CD4-positive, CD25-positive, alpha-beta regulatory T cell (primary cell): Measurements from ENCODE around the gene SHC1. TPM values are rescaled to one million over a fixed set of nuclear protein-coding genes. Genes with fewer than 3 reads are reported as not detected.
A peak's percentile ranks its signal among the peaks of the same experiment; 100 is the strongest.

Experiments
- ATAC-seq, 2 donors: fragments of 150-1000 bp; cut with Tn5 transposase; one replicate each; pipeline ENCODE4 v1.10.0; 2021; ENCODE audit warnings: low read depth in 2 of 2, moderate number of reproducible peaks in 2 of 2, moderate library complexity in 1 of 2
- DNase-seq, 3 donors: peaks; one replicate each; pipeline versions ENCODE4 v3.0.0 to v3.0.0-alpha.2; 2012 to 2022; ENCODE audit warnings: mixed read lengths in 1 of 3
- H3K27ac ChIP-seq: one replicate; pipeline ENCODE4 v1.7.0; 2013; ENCODE audit warnings: mild to moderate bottlenecking, low read length; ENCODE audit not compliant: insufficient read depth, poor library complexity, severe bottlenecking
- H3K27me3 ChIP-seq: one replicate; pipeline ENCODE4 v1.7.0; 2013; ENCODE audit warnings: low read length; ENCODE audit not compliant: control insufficient read depth, insufficient read depth
- H3K36me3 ChIP-seq: one replicate; pipeline ENCODE4 v1.7.0; 2013; ENCODE audit warnings: mild to moderate bottlenecking, low read length, moderate library complexity; ENCODE audit not compliant: control insufficient read depth, insufficient read depth
- H3K4me1 ChIP-seq: 2 replicates; pipeline ENCODE4 v1.7.0; 2013; ENCODE audit warnings: mild to moderate bottlenecking, low read length; ENCODE audit not compliant: insufficient read depth, control insufficient read depth, poor library complexity, severe bottlenecking
- H3K4me3 ChIP-seq: one replicate; pipeline ENCODE4 v1.7.0; 2013; ENCODE audit warnings: low read depth, mild to moderate bottlenecking, low read length, moderate library complexity
- H3K9me3 ChIP-seq, 2 experiments: 1 replicate in 1 of 2; 2 replicates in 1 of 2; pipeline ENCODE4 v1.7.0; 2013; ENCODE audit warnings: low read length in 2 of 2, mild to moderate bottlenecking in 1 of 2, moderate library complexity in 1 of 2; ENCODE audit not compliant: control insufficient read depth in 2 of 2
- H3K27ac Mint-ChIP-seq, 3 donors: one replicate each; pipeline ENCODE4 v1.8.0; 2020 to 2022; ENCODE audit warnings: mild to moderate bottlenecking in 3 of 3, mixed read lengths in 3 of 3, moderate library complexity in 2 of 3
- H3K27me3 Mint-ChIP-seq: one replicate; pipeline ENCODE4 v1.8.0; 2022; ENCODE audit warnings: mild to moderate bottlenecking, mixed read lengths
- H3K36me3 Mint-ChIP-seq: one replicate; pipeline ENCODE4 v1.8.0; 2020; ENCODE audit warnings: mixed read lengths
- H3K4me1 Mint-ChIP-seq, 4 donors: one replicate each; pipeline ENCODE4 v1.8.0; 2020 to 2022; ENCODE audit warnings: mixed read lengths in 4 of 4, mild to moderate bottlenecking in 1 of 4
- H3K4me3 Mint-ChIP-seq, 4 donors: one replicate each; pipeline ENCODE4 v1.8.0; 2020 to 2022; ENCODE audit warnings: mild to moderate bottlenecking in 4 of 4, mixed read lengths in 4 of 4, moderate library complexity in 3 of 4
- H3K9me3 Mint-ChIP-seq, 7 donors: one replicate each; pipeline ENCODE4 v1.8.0; 2020 to 2022; ENCODE audit warnings: mixed read lengths in 7 of 7, mild to moderate bottlenecking in 3 of 7, moderate library complexity in 2 of 7
- polyA plus RNA-seq, 4 donors: library from polyadenylated mRNA; unstranded; fragments of 300-500 nt; fragmentation: Illumina TruSeq; gene quantifications; one replicate each; pipeline ENCODE4 v1.2.3, GENCODE V29; 2021
- total RNA-seq: library from RNA; stranded (reverse); gene quantifications from one replicate; pipeline ENCODE4 v1.2.3, GENCODE V29; 2022

SHC1 gene
- total and polyA plus RNA-seq, 5 donors from 2014 or later: 27.0 to 71.3 (median 31.6) TPM

GRCh38 chr1:154972517-154973343 lies 2.2 kb upstream of the SHC1 start:
- Mint-ChIP-seq H3K36me3 (peaks cover 4% of the 10 kb centered on the region), H3K4me1 (peaks cover 0 to 42% (median 31%) of the 10 kb centered on the region in 4 donors), H3K27me3 (no peaks in the 10 kb centered on the region), H3K27ac (peak overlapping the region in 1 of 3 donors; percentile 79), H3K4me3 (peak overlapping the region in 1 of 4 donors; percentile 73), H3K9me3 (no peaks in the 10 kb centered on the region)
- peaks cover 13% of the 10 kb centered on the region for H3K36me3 ChIP-seq
- H3K4me1 ChIP-seq: peaks cover 50% of the 10 kb centered on the region
- H3K9me3 ChIP-seq: no peaks in the 10 kb centered on the region
- no peak for DNase-seq
- peak overlapping the region; percentile 98 for H3K27ac ChIP-seq
- no peak for ATAC-seq
- H3K4me3 ChIP-seq: peak overlapping the region; percentile 22
- no peaks in the 10 kb centered on the region for H3K27me3 ChIP-seq

GRCh38 chr1:154972213-154972516 lies 1.6 kb upstream of the SHC1 start:
- H3K9me3 ChIP-seq: no peaks in the 10 kb centered on the region
- H3K4me3 ChIP-seq: peak overlapping the region; percentile 22
- peaks cover 50% of the 10 kb centered on the region for H3K4me1 ChIP-seq
- Mint-ChIP-seq H3K27ac (peak overlapping the region in 1 of 3 donors; percentile 79), H3K9me3 (no peaks in the 10 kb centered on the region), H3K4me3 (peak overlapping the region in 1 of 4 donors; percentile 73), H3K27me3 (no peaks in the 10 kb centered on the region), H3K36me3 (peaks cover 4% of the 10 kb centered on the region), H3K4me1 (peaks cover 0 to 38% (median 31%) of the 10 kb centered on the region in 4 donors)
- no peak overlapping the region for H3K27ac ChIP-seq
- H3K27me3 ChIP-seq: no peaks in the 10 kb centered on the region
- peaks cover 18% of the 10 kb centered on the region for H3K36me3 ChIP-seq
- DNase-seq (no peak), ATAC-seq (no peak)

DNA sequence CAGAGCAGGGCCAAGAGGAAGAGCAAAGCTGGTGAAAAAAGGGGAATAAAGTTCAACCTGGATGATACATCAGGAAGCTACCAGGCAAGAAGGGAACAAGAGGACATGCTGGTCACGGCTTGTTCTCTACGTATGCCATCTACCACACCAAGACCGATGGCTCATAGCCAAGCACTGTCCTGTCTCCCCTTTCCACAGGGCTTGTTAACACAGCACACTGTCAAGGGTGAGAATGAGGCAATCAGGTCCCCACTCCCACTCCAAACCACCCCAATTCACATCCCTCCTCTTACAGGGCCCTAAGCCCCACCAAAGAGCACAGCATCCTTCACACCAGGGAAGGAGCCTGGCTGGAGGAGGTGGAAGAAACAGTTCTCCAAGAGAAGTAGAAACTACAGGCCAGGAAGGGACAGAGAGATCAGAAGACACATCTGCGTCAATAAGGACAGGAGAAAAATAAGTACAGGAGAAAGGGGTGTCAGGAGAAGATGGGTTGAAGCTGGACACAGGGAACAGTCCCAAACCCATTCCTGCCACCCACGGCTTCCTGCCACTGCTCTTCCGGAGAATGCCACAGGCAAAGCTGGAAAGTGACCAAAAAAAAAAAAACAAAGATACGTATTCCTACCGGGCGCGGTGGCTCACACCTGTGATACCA lies 923 bp upstream of the SHC1 start:
- H3K9me3 Mint-ChIP-seq: no peaks in the 10 kb centered on the region

GRCh38 chr1:154969860-154970452 lies 591 bp downstream of the SHC1 start:
- ATAC-seq (no peak), DNase-seq (no peak)
- Mint-ChIP-seq H3K36me3 (peaks cover 8% of the 10 kb centered on the region), H3K9me3 (no peaks in the 10 kb centered on the region), H3K27ac (peak overlapping the region in 1 of 3 donors; percentile 25), H3K4me1 (peaks cover 0 to 38% (median 28%) of the 10 kb centered on the region in 4 donors), H3K27me3 (no peaks in the 10 kb centered on the region), H3K4me3 (peak overlapping the region in 1 of 4 donors; percentile 49)
- Histone ChIP-seq H3K4me3 (no peak overlapping the region), H3K4me1 (peaks cover 37% of the 10 kb centered on the region), H3K27me3 (no peaks in the 10 kb centered on the region), H3K36me3 (peaks cover 39% of the 10 kb centered on the region), H3K9me3 (no peaks in the 10 kb centered on the region), H3K27ac (peak overlapping the region; percentile 24)

More for the DNA sequence above, 923 bp upstream of the SHC1 start:
- H3K4me1 ChIP-seq: peaks cover 47% of the 10 kb centered on the region
- no peaks in the 10 kb centered on the region for H3K9me3 ChIP-seq
- DNase-seq (no peak), ATAC-seq (no peak)
- no peaks in the 10 kb centered on the region for H3K27me3 ChIP-seq
- H3K36me3 Mint-ChIP-seq: peaks cover 4% of the 10 kb centered on the region
- H3K27me3 Mint-ChIP-seq: no peaks in the 10 kb centered on the region
- H3K4me1 Mint-ChIP-seq: peaks cover 0 to 38% (median 29%) of the 10 kb centered on the region in 4 donors
- peak overlapping the region; percentile 35 for H3K4me3 ChIP-seq
- H3K27ac Mint-ChIP-seq: peak overlapping the region; percentile 60 to 86 (median 66)
- peak overlapping the region; percentile 26 for H3K27ac ChIP-seq
- peaks cover 25% of the 10 kb centered on the region for H3K36me3 ChIP-seq
- H3K4me3 Mint-ChIP-seq: peak overlapping the region; percentile 34 to 68 (median 54)

GRCh38 chr1:154969246-154969645 lies 1.3 kb downstream of the SHC1 start:
- ATAC-seq: no peak
- H3K36me3 Mint-ChIP-seq: peaks cover 8% of the 10 kb centered on the region
- Histone ChIP-seq H3K27ac (peak overlapping the region; percentile 24), H3K36me3 (peaks cover 43% of the 10 kb centered on the region), H3K27me3 (no peaks in the 10 kb centered on the region), H3K9me3 (no peaks in the 10 kb centered on the region), H3K4me3 (no peak overlapping the region), H3K4me1 (peaks cover 37% of the 10 kb centered on the region)
- H3K9me3 Mint-ChIP-seq: no peaks in the 10 kb centered on the region
- peaks cover 0 to 38% (median 28%) of the 10 kb centered on the region in 4 donors for H3K4me1 Mint-ChIP-seq
- H3K27me3 Mint-ChIP-seq: no peaks in the 10 kb centered on the region
- peak overlapping the region in 2 of 3 donors; percentile 25 to 80 for H3K27ac Mint-ChIP-seq
- no peak for DNase-seq
- H3K4me3 Mint-ChIP-seq: peak overlapping the region in 1 of 4 donors; percentile 71

- H3K27me3 ChIP-seq: no peaks in the 10 kb centered on the region
- DNase-seq (no peak), ATAC-seq (no peak)
- H3K4me1 Mint-ChIP-seq: peaks cover 0 to 41% (median 30%) of the 10 kb centered on the region in 4 donors
- no peak overlapping the region for H3K27ac ChIP-seq
- H3K27me3 Mint-ChIP-seq: no peaks in the 10 kb centered on the region
- peak overlapping the region in 1 of 3 donors; percentile 80 for H3K27ac Mint-ChIP-seq
- H3K4me3 ChIP-seq: no peak overlapping the region
- peaks cover 34% of the 10 kb centered on the region for H3K4me1 ChIP-seq
- peak overlapping the region in 1 of 4 donors; percentile 71 for H3K4me3 Mint-ChIP-seq
- H3K9me3 Mint-ChIP-seq: no peaks in the 10 kb centered on the region
- H3K36me3 ChIP-seq: peaks cover 47% of the 10 kb centered on the region
- H3K9me3 ChIP-seq: no peaks in the 10 kb centered on the region
- H3K36me3 Mint-ChIP-seq: peaks cover 12% of the 10 kb centered on the region
These were observed 1.8 kb downstream of the SHC1 start for GRCh38 chr1:154968731-154969130.

- H3K9me3 Mint-ChIP-seq: no peaks in the 10 kb centered on the region
- H3K27ac ChIP-seq: no peak overlapping the region
- no peaks in the 10 kb centered on the region for H3K9me3 ChIP-seq
- H3K27me3 Mint-ChIP-seq: no peaks in the 10 kb centered on the region
- H3K4me3 Mint-ChIP-seq: peak overlapping the region in 1 of 4 donors; percentile 71
- H3K27me3 ChIP-seq: no peaks in the 10 kb centered on the region
- peak overlapping the region; percentile 38 to 76 (median 55) for H3K27ac Mint-ChIP-seq
- no peak for DNase-seq
- H3K4me3 ChIP-seq: no peak overlapping the region
- H3K4me1 ChIP-seq: peaks cover 28% of the 10 kb centered on the region
- H3K36me3 Mint-ChIP-seq: peaks cover 13% of the 10 kb centered on the region
- no peak for ATAC-seq
- peaks cover 55% of the 10 kb centered on the region for H3K36me3 ChIP-seq
- H3K4me1 Mint-ChIP-seq: peaks cover 0 to 47% (median 33%) of the 10 kb centered on the region in 4 donors
These were observed 3.1 kb downstream of the SHC1 start for GRCh38 chr1:154967331-154967950.
